GM18526 (cell line): ENCODE data around the gene PGBD2.

Experiments
- POLR2A ChIP-seq: IDR thresholded peaks from 3 replicates; pipeline ENCODE4 v1.6.1; 2011; ENCODE audit not compliant: insufficient read length; ENCODE audit errors: extremely low read depth

The PGBD2 gene

DNA sequence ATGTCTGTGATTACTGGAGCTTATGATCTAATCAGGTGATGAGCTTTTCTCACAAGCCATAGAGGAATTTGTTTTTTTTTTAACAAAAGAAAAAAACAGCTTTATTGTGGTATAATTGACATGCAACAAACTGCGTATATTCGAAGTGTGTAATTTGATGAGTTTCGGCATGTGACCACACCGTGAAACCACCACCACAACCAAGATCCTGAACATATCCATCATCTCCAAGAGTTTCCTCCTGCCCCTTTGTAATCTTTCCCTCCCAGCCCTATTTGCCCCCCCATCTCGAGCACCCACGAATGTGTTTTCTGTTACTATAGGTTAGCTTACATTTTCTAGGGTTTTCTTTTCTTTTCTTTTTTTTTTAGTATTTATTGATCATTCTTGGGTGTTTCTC is 4.7 kb downstream of the PGBD2 start:
- TF ChIP-seq POLR2A, result no peak

DNA sequence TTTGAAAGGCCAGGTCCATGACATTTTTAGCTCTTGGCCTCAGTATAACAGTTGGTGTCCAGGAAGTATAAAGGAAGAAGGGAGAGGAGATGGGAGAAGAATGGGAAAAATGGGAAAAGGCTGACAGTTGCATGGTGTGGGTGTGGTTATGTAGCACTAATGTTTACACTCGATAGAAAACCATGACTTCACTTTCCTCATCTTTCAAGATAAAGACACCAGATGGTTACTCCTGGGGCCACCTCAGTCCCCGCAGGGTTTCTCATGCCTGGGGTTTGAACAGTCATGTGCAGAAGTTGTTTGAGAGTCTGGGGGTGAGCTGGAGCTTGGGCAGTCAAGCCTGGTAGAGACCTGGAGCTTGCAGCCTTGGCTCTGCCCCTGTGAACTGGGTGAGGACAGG is 7.9 kb downstream of the PGBD2 start:
- no peak for TF ChIP-seq POLR2A

DNA sequence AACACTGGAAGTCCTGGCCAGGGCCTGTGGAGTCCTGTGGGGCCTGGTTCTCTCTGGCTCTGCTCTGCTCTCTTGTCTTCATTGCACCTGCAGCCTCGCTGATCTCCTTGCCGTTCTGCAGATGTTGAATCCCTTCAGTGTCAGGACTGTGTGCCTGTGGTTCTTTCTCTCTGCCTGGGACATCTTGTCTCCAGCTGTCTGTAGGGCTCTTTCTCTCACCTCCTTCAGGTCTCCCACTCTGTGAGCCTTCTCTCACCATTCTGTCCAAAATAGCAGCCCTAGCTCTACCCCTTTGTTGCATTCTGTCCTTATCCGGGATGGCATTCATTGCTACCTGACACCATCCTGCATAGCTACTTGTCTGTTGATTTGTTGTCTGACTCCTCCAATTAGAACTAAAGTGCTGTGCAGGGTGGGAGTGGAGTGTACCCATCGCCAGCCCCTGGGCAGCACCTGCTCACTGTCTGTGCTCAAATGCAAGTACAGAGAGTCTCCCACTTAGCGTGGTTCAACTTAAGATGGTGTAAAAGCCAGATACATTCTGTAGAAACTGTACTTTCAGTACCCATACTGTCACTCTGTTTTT is 8.9 kb downstream of the PGBD2 start:
- no peak for TF ChIP-seq POLR2A

DNA sequence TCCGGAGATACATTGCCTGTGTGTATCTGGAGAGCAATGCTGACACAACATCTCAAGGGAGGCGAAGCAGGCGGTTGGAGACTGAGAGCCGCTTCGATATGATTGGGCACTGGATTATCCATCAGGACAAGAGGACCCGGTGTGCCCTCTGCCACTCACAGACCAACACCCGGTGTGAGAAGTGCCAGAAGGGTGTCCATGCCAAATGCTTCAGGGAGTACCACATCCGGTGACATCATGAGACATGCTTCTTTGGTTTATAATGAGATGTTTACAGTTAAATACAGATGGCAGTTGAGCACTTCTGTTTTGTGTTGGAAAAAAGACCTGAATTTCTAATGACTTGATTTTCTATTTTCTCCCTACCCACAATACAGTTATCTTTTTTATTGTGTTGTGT is 12.1 kb downstream of the PGBD2 start:
- no peak for TF ChIP-seq POLR2A

DNA sequence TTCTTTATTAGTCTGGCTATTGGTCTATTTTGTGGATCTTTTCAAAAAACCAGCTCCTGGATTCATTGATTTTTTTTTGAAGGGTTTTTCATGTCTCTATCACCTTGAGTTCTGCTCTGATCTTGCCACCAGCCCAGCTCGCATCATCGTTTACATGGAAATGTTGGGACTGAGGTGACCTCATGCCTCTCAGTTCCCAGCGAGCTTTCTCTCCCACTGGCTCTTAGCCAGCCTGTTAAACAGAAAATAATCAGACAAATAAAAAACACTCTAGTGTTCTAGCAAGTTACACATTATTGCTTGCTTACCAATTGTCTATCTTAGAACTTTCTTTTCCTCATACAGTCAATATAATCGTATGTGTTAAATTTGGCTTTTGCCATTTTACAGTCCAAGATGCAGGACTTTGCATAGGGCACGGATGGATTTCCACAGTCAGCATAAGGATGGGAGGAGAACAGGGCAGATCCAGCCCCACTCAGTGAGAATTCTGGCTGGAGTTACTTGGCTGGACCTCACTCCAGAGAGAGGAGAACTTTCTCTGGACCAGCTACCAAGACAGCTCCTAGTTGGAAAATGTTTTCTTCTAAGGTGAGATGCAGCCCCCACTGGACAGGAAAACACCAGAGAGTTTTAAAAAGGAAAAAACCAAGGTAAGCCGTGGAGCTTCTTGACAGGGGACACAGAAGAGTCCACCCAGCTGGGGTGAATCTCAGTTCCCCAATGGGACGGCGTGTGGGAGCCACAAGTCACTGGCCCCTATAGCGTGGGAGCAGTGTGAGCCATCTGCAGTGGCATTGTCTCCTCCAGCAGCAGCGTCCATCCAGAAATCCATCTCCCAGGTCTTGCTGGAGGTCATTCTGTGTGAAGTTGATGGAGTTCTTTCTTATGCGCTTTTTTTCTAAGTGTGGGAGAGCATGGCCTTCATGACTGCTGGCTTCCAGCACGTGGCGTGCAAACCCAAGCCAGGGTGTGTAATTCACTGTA is 17.6 kb downstream of the PGBD2 start:
- no peak for TF ChIP-seq POLR2A

DNA sequence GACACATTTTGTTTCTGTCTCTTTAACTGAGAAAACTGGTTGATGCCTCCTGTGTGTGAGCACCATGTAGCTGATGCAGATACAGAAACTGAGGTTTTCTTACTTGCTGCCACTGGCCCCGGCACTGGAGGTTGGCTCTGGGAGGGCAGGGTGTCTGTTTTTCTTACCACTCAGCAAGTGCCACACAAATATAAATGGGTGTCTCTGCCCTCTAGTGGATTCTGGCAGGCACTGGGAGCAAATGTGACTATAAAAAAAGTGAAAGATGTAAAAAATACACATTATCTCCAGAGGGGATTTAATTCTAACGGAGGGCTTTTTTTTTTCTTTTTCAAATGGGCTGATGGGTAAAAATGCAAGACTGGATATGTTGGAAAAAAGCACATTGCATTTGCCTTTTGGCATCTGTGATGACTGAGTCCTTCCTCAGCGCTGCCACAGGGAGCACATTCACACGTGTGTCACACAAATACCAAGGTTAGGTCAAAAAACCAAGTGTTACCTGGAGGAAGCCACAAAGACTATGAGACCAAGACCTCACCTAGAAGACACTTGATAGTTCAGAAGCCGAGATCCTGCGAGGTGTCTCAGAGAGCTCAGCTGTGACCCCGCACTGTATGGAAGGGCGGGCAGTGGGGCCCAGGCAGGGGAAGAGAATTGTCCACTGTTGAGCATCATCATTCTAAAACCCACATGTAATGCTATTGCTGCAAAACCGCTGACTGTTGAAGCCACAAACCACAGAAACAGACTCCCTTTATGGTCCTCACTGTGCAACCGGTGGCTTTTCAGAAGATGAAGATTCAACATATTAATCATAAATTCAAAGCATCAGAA is 18.9 kb downstream of the PGBD2 start:
- no peak for TF ChIP-seq POLR2A

DNA sequence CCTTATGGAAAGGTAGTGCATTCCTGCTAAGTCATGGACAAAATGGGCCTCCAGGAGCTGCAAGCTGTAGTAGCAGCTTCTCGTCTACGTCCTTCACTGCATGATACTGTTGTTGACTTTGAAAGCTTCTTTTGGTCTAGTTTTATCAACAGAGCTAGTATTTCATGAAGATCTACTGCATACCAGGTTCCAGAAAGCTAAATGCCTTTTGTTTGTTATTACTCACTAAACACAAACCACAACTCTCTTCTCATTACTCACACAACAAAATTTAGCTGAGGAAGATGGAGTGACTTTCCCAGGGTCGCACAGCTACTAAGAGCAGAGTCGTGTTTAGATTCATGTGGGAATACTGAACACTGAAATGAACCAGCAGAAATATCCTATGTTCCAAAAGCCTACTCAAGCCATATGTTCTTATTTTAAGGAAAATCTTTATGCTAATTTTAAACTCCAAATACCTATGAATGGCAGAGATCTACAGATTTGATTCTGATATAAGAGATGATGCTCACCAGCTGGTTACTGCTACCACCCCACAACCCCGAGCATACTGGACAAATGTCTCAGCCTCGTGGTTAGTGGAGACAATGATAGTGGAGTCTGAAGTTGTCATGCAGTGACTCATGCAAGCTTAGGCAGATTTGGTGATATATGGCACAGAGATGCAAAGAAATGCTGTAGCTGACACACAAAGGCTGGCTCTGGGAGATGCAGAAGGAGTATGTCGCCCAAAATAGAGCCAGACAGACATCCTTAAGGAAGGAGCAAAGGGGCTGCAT is 20.6 kb downstream of the PGBD2 start:
- no peak for TF ChIP-seq POLR2A
